ENCODE data around the gene USP17L20.
"Not testable (repeated sequence)": the region's sequence is repeated elsewhere in the genome, so short reads cannot be mapped to it uniquely, and the experiment has no call there.

USP17L20 gene

DNA sequence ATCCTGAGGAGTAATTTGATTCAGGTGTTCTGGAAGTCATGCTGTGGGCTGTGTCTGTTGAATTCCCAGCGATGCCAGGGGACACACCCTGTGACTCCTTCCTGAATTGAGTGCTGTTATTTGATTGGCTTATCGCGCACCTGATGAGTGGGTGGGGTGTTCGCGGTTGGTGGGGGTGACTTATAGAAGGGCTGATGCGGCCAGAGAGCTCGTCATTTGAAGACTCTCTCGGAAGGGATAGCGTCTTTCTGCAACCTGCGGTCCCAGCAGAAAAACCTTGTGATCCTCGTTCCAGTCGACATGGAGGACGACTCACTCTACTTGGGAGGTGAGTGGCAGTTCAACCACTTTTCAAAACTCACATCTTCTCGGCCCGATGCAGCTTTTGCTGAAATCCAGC lies at the start of gene USP17L20:
TSS of gene USP17L20 (plus strand) at position 301 of the 400 bp plus-strand sequence. CDS start at position 301, 0 bp downstream.
- not testable (repeated sequence) for H3K9me3 ChIP-seq (ENCODE audit: control insufficient read depth in 2 of 2, low read length in 2 of 2); H3K27ac ChIP-seq (ENCODE audit: low read length); H3K4me1 ChIP-seq (ENCODE audit: control insufficient read depth, insufficient read depth, low read length); H3K4me3 ChIP-seq (ENCODE audit: low read length in 2 of 2); H3K9ac ChIP-seq (ENCODE audit: low read length in 2 of 2); H3K27me3 ChIP-seq (ENCODE audit: control insufficient read depth in 1 of 2, insufficient read depth in 2 of 2, low read length in 2 of 2); H3K36me3 ChIP-seq (ENCODE audit: control insufficient read depth in 2 of 2, insufficient read depth in 2 of 2, low read length in 2 of 2)

DNA sequence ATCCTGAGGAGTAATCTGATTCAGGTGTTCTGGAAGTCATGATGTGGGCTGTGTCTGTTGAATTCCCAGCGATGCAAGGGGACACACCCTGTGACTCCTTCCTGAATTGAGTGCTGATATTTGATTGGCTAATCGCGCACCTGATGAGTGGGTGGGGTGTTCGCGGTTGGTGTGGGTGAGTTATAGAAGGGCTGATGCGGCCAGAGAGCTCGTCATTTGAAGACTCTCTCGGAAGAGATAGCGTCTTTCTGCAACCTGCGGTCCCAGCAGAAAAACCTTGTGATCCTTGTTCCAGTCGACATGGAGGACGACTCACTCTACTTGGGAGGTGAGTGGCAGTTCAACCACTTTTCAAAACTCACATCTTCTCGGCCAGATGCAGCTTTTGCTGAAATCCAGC lies 47.6 kb upstream of the USP17L20 start, which contains the start of gene USP17L10:
TSS of gene USP17L10 (plus strand) at position 301 of the 400 bp plus-strand sequence. CDS start at position 301, 0 bp downstream.
- H3K27me3 ChIP-seq (ENCODE audit: control insufficient read depth in 1 of 2, insufficient read depth in 2 of 2, low read length in 2 of 2); H3K4me1 ChIP-seq (ENCODE audit: control insufficient read depth, insufficient read depth, low read length); H3K4me3 ChIP-seq (ENCODE audit: low read length in 2 of 2); H3K9me3 ChIP-seq (ENCODE audit: control insufficient read depth in 2 of 2, low read length in 2 of 2); H3K27ac ChIP-seq (ENCODE audit: low read length); H3K9ac ChIP-seq (ENCODE audit: low read length in 2 of 2); H3K36me3 ChIP-seq (ENCODE audit: control insufficient read depth in 2 of 2, insufficient read depth in 2 of 2, low read length in 2 of 2): not testable (repeated sequence)

DNA sequence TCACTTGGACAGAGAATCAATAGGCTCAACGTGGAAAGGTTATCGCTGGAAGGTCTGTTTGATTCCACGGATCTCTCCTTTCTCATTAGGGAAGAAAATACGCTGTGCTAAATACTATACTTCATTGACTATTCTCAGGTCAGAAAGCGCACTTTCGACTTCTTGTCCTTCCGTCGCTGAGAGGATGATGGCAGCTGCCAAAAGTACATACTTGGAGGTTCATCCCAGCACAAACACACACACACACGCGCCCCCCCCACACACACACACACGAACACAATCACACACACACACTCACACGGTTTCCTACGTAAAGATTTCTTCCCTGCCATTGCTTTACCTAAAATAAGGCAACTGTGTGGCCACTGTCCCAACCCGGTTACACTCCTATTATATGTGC lies 43.2 kb upstream of the USP17L20 start:
- not testable (repeated sequence) for H3K4me1 ChIP-seq (ENCODE audit: control insufficient read depth, insufficient read depth, low read length); H3K27ac ChIP-seq (ENCODE audit: low read length); H3K27me3 ChIP-seq (ENCODE audit: control insufficient read depth in 1 of 2, insufficient read depth in 2 of 2, low read length in 2 of 2); H3K9me3 ChIP-seq (ENCODE audit: control insufficient read depth in 2 of 2, low read length in 2 of 2); H3K36me3 ChIP-seq (ENCODE audit: control insufficient read depth in 2 of 2, insufficient read depth in 2 of 2, low read length in 2 of 2); H3K4me3 ChIP-seq (ENCODE audit: low read length in 2 of 2); H3K9ac ChIP-seq (ENCODE audit: low read length in 2 of 2)

DNA sequence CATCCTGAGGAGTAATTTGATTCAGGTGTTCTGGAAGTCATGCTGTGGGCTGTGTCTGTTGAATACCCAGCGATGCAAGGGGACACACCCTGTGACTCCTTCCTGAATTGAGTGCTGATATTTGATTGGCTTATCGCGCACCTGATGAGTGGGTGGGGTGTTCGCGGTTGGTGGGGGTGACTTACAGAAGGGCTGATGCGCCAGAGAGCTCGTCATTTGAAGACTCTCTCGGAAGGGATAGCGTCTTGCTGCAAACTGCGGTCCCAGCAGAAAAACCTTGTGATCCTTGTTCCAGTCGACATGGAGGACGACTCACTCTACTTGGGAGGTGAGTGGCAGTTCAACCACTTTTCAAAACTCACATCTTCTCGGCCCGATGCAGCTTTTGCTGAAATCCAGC lies 42.8 kb upstream of the USP17L20 start, which contains the start of gene USP17L11:
TSS of gene USP17L11 (plus strand) at position 301 of the 400 bp plus-strand sequence. CDS start at position 301, 0 bp downstream.
- not testable (repeated sequence) for H3K4me1 ChIP-seq (ENCODE audit: control insufficient read depth, insufficient read depth, low read length); H3K36me3 ChIP-seq (ENCODE audit: control insufficient read depth in 2 of 2, insufficient read depth in 2 of 2, low read length in 2 of 2); H3K9me3 ChIP-seq (ENCODE audit: control insufficient read depth in 2 of 2, low read length in 2 of 2); H3K9ac ChIP-seq (ENCODE audit: low read length in 2 of 2); H3K4me3 ChIP-seq (ENCODE audit: low read length in 2 of 2); H3K27ac ChIP-seq (ENCODE audit: low read length); H3K27me3 ChIP-seq (ENCODE audit: control insufficient read depth in 1 of 2, insufficient read depth in 2 of 2, low read length in 2 of 2)

GRCh38 chr4:9219852-9220251 lies 38.1 kb upstream of the USP17L20 start, which contains the start of gene USP17L12:
Gene USP17L12 (plus strand): TSS chr4:9220152. CDS start chr4:9220152, 0 bp downstream.
- H3K27me3 ChIP-seq (ENCODE audit: control insufficient read depth in 1 of 2, insufficient read depth in 2 of 2, low read length in 2 of 2); H3K9ac ChIP-seq (ENCODE audit: low read length in 2 of 2): not testable (repeated sequence)

DNA sequence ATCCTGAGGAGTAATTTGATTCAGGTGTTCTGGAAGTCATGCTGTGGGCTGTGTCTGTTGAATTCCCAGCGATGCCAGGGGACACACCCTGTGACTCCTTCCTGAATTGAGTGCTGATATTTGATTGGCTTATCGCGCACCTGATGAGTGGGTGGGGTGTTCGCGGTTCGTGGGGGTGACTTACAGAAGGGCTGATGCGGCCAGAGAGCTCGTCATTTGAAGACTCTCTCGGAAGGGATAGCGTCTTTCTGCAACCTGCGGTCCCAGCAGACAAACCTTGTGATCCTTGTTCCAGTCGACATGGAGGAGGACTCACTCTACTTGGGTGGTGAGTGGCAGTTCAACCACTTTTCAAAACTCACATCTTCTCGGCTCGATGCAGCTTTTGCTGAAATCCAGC lies 33.3 kb upstream of the USP17L20 start, which contains the start of gene USP17L13:
TSS of gene USP17L13 (plus strand) at position 301 of the 400 bp plus-strand sequence. CDS start at position 301, 0 bp downstream.
- not testable (repeated sequence) for H3K4me1 ChIP-seq (ENCODE audit: control insufficient read depth, insufficient read depth, low read length); H3K9ac ChIP-seq (ENCODE audit: low read length in 2 of 2); H3K27ac ChIP-seq (ENCODE audit: low read length); H3K9me3 ChIP-seq (ENCODE audit: control insufficient read depth in 2 of 2, low read length in 2 of 2); H3K4me3 ChIP-seq (ENCODE audit: low read length in 2 of 2); H3K27me3 ChIP-seq (ENCODE audit: control insufficient read depth in 1 of 2, insufficient read depth in 2 of 2, low read length in 2 of 2); H3K36me3 ChIP-seq (ENCODE audit: control insufficient read depth in 2 of 2, insufficient read depth in 2 of 2, low read length in 2 of 2)

More at GRCh38 chr4:9219852-9220251, 38.1 kb upstream of the USP17L20 start, which contains the start of gene USP17L12:
- H3K27ac ChIP-seq (ENCODE audit: low read length); H3K4me1 ChIP-seq (ENCODE audit: control insufficient read depth, insufficient read depth, low read length); H3K36me3 ChIP-seq (ENCODE audit: control insufficient read depth in 2 of 2, insufficient read depth in 2 of 2, low read length in 2 of 2); H3K9me3 ChIP-seq (ENCODE audit: control insufficient read depth in 2 of 2, low read length in 2 of 2); H3K4me3 ChIP-seq (ENCODE audit: low read length in 2 of 2): not testable (repeated sequence)

GRCh38 chr4:9230249-9230648 lies 27.7 kb upstream of the USP17L20 start:
- H3K27me3 ChIP-seq (ENCODE audit: control insufficient read depth in 1 of 2, insufficient read depth in 2 of 2, low read length in 2 of 2); H3K4me1 ChIP-seq (ENCODE audit: control insufficient read depth, insufficient read depth, low read length); H3K27ac ChIP-seq (ENCODE audit: low read length); H3K36me3 ChIP-seq (ENCODE audit: control insufficient read depth in 2 of 2, insufficient read depth in 2 of 2, low read length in 2 of 2); H3K9ac ChIP-seq (ENCODE audit: low read length in 2 of 2); H3K9me3 ChIP-seq (ENCODE audit: control insufficient read depth in 2 of 2, low read length in 2 of 2); H3K4me3 ChIP-seq (ENCODE audit: low read length in 2 of 2): not testable (repeated sequence)

GRCh38 chr4:9234085-9234484 lies 23.8 kb upstream of the USP17L20 start, which contains the start of gene USP17L15:
Gene USP17L15 (plus strand): TSS chr4:9234385. CDS start chr4:9234385, 0 bp downstream.
- not testable (repeated sequence) for H3K9me3 ChIP-seq (ENCODE audit: control insufficient read depth in 2 of 2, low read length in 2 of 2); H3K36me3 ChIP-seq (ENCODE audit: control insufficient read depth in 2 of 2, insufficient read depth in 2 of 2, low read length in 2 of 2); H3K4me1 ChIP-seq (ENCODE audit: control insufficient read depth, insufficient read depth, low read length); H3K27me3 ChIP-seq (ENCODE audit: control insufficient read depth in 1 of 2, insufficient read depth in 2 of 2, low read length in 2 of 2); H3K4me3 ChIP-seq (ENCODE audit: low read length in 2 of 2); H3K9ac ChIP-seq (ENCODE audit: low read length in 2 of 2); H3K27ac ChIP-seq (ENCODE audit: low read length)

DNA sequence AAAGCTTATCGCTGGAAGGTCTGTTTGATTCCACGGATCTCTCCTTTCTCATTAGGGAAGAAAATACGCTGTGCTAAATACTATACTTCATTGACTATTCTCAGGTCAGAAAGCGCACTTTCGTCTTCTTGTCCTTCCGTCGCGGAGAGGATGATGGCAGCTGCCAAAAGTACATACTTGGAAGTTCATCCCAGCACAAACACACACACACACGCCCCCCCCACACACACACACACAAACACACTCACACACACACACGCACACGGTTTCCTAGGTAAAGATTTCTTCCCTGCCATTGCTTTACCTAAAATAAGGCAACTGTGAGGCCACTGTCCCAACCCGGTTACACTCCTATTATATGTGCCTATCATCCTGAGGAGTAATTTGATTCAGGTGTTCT lies 19.5 kb upstream of the USP17L20 start:
- H3K4me3 ChIP-seq (ENCODE audit: low read length in 2 of 2); H3K9ac ChIP-seq (ENCODE audit: low read length in 2 of 2); H3K9me3 ChIP-seq (ENCODE audit: control insufficient read depth in 2 of 2, low read length in 2 of 2); H3K27me3 ChIP-seq (ENCODE audit: control insufficient read depth in 1 of 2, insufficient read depth in 2 of 2, low read length in 2 of 2); H3K4me1 ChIP-seq (ENCODE audit: control insufficient read depth, insufficient read depth, low read length); H3K27ac ChIP-seq (ENCODE audit: low read length); H3K36me3 ChIP-seq (ENCODE audit: control insufficient read depth in 2 of 2, insufficient read depth in 2 of 2, low read length in 2 of 2): not testable (repeated sequence)

- not testable (repeated sequence) for H3K4me1 ChIP-seq (ENCODE audit: control insufficient read depth, insufficient read depth, low read length); H3K27me3 ChIP-seq (ENCODE audit: control insufficient read depth in 1 of 2, insufficient read depth in 2 of 2, low read length in 2 of 2); H3K9ac ChIP-seq (ENCODE audit: low read length in 2 of 2); H3K27ac ChIP-seq (ENCODE audit: low read length); H3K4me3 ChIP-seq (ENCODE audit: low read length in 2 of 2); H3K9me3 ChIP-seq (ENCODE audit: control insufficient read depth in 2 of 2, low read length in 2 of 2); H3K36me3 ChIP-seq (ENCODE audit: control insufficient read depth in 2 of 2, insufficient read depth in 2 of 2, low read length in 2 of 2)
These were observed 14.3 kb upstream of the USP17L20 start, which contains the start of gene USP17L17 for GRCh38 chr4:9243579-9243978. Gene USP17L17 (plus strand): TSS chr4:9243879. CDS start chr4:9243879, 0 bp downstream.

DNA sequence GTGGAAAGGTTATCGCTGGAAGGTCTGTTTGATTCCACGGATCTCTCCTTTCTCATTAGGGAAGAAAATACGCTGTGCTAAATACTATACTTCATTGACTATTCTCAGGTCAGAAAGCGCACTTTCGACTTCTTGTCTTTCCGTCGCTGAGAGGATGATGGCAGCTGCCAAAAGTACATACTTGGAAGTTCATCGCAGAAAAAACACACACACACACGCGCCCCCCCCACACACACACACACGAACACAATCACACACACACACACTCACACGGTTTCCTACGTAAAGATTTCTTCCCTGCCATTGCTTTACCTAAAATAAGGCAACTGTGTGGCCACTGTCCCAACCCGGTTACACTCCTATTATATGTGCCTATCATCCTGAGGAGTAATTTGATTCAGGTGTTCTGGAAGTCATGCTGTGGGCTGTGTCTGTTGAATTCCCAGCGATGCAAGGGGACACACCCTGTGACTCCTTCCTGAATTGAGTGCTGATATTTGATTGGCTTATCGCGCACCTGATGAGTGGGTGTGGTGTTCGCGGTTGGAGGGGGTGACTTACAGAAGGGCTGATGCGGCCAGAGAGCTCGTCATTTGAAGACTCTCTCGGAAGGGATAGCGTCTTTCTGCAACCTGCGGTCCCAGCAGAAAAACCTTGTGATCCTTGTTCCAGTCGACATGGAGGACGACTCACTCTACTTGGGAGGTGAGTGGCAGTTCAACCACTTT lies 9.8 kb upstream of the USP17L20 start, which contains the start of gene USP17L18:
TSS of gene USP17L18 (plus strand) at position 678 of the 728 bp plus-strand sequence. CDS start at position 678, 0 bp downstream.
- not testable (repeated sequence) for H3K27me3 ChIP-seq (ENCODE audit: control insufficient read depth in 1 of 2, insufficient read depth in 2 of 2, low read length in 2 of 2); H3K4me3 ChIP-seq (ENCODE audit: low read length in 2 of 2); H3K9me3 ChIP-seq (ENCODE audit: control insufficient read depth in 2 of 2, low read length in 2 of 2); H3K27ac ChIP-seq (ENCODE audit: low read length); H3K9ac ChIP-seq (ENCODE audit: low read length in 2 of 2); H3K4me1 ChIP-seq (ENCODE audit: control insufficient read depth, insufficient read depth, low read length); H3K36me3 ChIP-seq (ENCODE audit: control insufficient read depth in 2 of 2, insufficient read depth in 2 of 2, low read length in 2 of 2)

Data from stomach smooth muscle (tissue), 2 donors.